GM23338 (cell line): Measurements from ENCODE around the gene CNIH3. TPM values are rescaled to one million over a fixed set of nuclear protein-coding genes. Genes with fewer than 3 reads are reported as not detected.

ENCODE experiments used
- ATAC-seq: fragments of 200-7000 bp; cut with Tn5 transposase; 3 replicates; pipeline ENCODE4 v1.9.1; 2020
- DNase-seq: peaks from one replicate; pipeline ENCODE4 v3.0.0-alpha.2; 2015; ENCODE audit warnings: low spot score
- H2AFZ ChIP-seq: fragments of 200-600 bp; sonication (generic); 2 replicates; pipeline ENCODE4 v1.8.0; 2016; ENCODE audit warnings: antibody characterized with exemption, mild to moderate bottlenecking, moderate library complexity
- H3F3A ChIP-seq: fragments of 200-600 bp; sonication (generic); replicated peaks from 2 replicates; pipeline ENCODE4 v1.8.0; 2017; ENCODE audit warnings: antibody characterized with exemption, mixed run types, low read depth
- H3K27ac ChIP-seq: fragments of 200-600 bp; sonication (generic); 2 replicates; pipeline ENCODE4 v1.6.1; 2016; ENCODE audit warnings: low read depth
- H3K27me3 ChIP-seq: fragments of 200-600 bp; sonication (generic); 2 replicates; pipeline ENCODE4 v1.8.0; 2016; ENCODE audit warnings: mild to moderate bottlenecking, mixed run types, moderate library complexity; ENCODE audit not compliant: insufficient read depth
- H3K36me3 ChIP-seq: fragments of 200-600 bp; sonication (generic); 2 replicates; pipeline ENCODE4 v1.8.0; 2016; ENCODE audit warnings: mild to moderate bottlenecking; ENCODE audit not compliant: insufficient read depth
- H3K4me1 ChIP-seq: fragments of 200-600 bp; sonication (generic); 2 replicates; pipeline ENCODE4 v1.8.0; 2016; ENCODE audit warnings: mild to moderate bottlenecking, moderate library complexity; ENCODE audit not compliant: insufficient read depth
- H3K4me2 ChIP-seq: fragments of 200-600 bp; sonication (generic); 2 replicates; pipeline ENCODE4 v1.7.1; 2017; ENCODE audit warnings: mixed run types
- H3K4me3 ChIP-seq: fragments of 200-600 bp; sonication (generic); 2 replicates; pipeline ENCODE4 v1.6.1; 2016; ENCODE audit warnings: mixed run types
- H3K79me2 ChIP-seq: fragments of 200-600 bp; sonication (generic); replicated peaks from 2 replicates; pipeline ENCODE4 v1.8.0; 2017; ENCODE audit warnings: mild to moderate bottlenecking; ENCODE audit not compliant: insufficient read depth
- H3K9me2 ChIP-seq: fragments of 200-600 bp; sonication (generic); 2 replicates; pipeline ENCODE4 v1.8.0; 2017; ENCODE audit not compliant: insufficient read depth
- H4K20me1 ChIP-seq: fragments of 200-600 bp; sonication (generic); replicated peaks from 2 replicates; pipeline ENCODE4 v1.8.0; 2017; ENCODE audit warnings: mild to moderate bottlenecking; ENCODE audit not compliant: insufficient read depth
- H3K27ac Mint-ChIP-seq: 2 replicates; pipeline ENCODE4 v1.8.0; 2020; ENCODE audit warnings: inconsistent platforms, mild to moderate bottlenecking, moderate library complexity, mixed read lengths
- H3K27me3 Mint-ChIP-seq: 3 replicates; pipeline ENCODE4 v1.8.0; 2022; ENCODE audit warnings: low read depth, mild to moderate bottlenecking, moderate library complexity, mixed read lengths, inconsistent platforms; ENCODE audit not compliant: insufficient read depth, poor library complexity
- H3K36me3 Mint-ChIP-seq: 3 replicates; pipeline ENCODE4 v1.8.0; 2021; ENCODE audit warnings: low read depth, mild to moderate bottlenecking, inconsistent platforms, moderate library complexity, mixed read lengths
- H3K4me1 Mint-ChIP-seq: 3 replicates; pipeline ENCODE4 v1.8.0; 2020; ENCODE audit warnings: mild to moderate bottlenecking, inconsistent platforms, mixed read lengths
- H3K4me3 Mint-ChIP-seq: 3 replicates; pipeline ENCODE4 v1.8.0; 2021; ENCODE audit warnings: moderate library complexity, mild to moderate bottlenecking, inconsistent platforms, mixed read lengths
- H3K9me3 Mint-ChIP-seq: 3 replicates; pipeline ENCODE4 v1.8.0; 2020; ENCODE audit warnings: moderate library complexity, mild to moderate bottlenecking, inconsistent platforms, mixed read lengths
- CREB1 ChIP-seq: fragments of 250-450 bp; sonication (Bioruptor Pico); IDR thresholded peaks from 2 replicates; pipeline ENCODE4 v1.5.0; 2020; ENCODE audit warnings: low read depth, mild to moderate bottlenecking, moderate library complexity
- JUNB ChIP-seq: IDR thresholded peaks from one replicate; pipeline ENCODE4 v1.6.1; 2016; ENCODE audit warnings: antibody characterized with exemption; ENCODE audit not compliant: unreplicated experiment
- STAT1 ChIP-seq: IDR thresholded peaks from one replicate; pipeline ENCODE4 v1.6.1; 2016; ENCODE audit warnings: antibody characterized with exemption; ENCODE audit not compliant: unreplicated experiment
- ZNF114 ChIP-seq: fragments of 250-450 bp; sonication (Bioruptor Pico); IDR thresholded peaks from 2 replicates; pipeline ENCODE4 v1.5.0; 2020; ENCODE audit warnings: mild to moderate bottlenecking, moderate library complexity
- ZNF331 ChIP-seq: fragments of 250-450 bp; sonication (Bioruptor Pico); IDR thresholded peaks from 2 replicates; pipeline ENCODE4 v1.5.0; 2020; ENCODE audit warnings: low read depth, mild to moderate bottlenecking, moderate library complexity
- polyA plus RNA-seq: library from polyadenylated mRNA; unstranded; fragments of >200 nt; fragmentation: Nextera tagmentation; extraction: Ambion mirVana; gene quantifications from 2 replicates; pipeline ENCODE4 v1.2.1, GENCODE V29; 2016
- total RNA-seq: library from RNA; depleted of rRNA; stranded (reverse); fragments of >200 nt; shearing (Covaris generic); gene quantifications from 2 replicates; pipeline ENCODE4 v1.2.3, GENCODE V29; 2014
- TF ChIP-seq, protein P1 (sequence below), 2 experiments: fragments of 200-600 bp in 1 of 2; sonication (generic) in 1 of 2; conservative IDR thresholded peaks; 2 replicates each; pipeline versions ENCODE4 v1.5.1 to v1.6.1; 2016 to 2017; ENCODE audit warnings: antibody characterized with exemption in 2 of 2, low read depth in 2 of 2, mild to moderate bottlenecking in 2 of 2, moderate library complexity in 1 of 2
- TF ChIP-seq, protein P2 (sequence below): IDR thresholded peaks from 2 replicates; pipeline ENCODE4 v1.6.1; 2016; ENCODE audit warnings: antibody characterized with exemption
- TF ChIP-seq, protein P3 (sequence below): fragments of 250-450 bp; sonication (Bioruptor Pico); IDR thresholded peaks from 2 replicates; pipeline ENCODE4 v1.5.0; 2020; ENCODE audit warnings: mild to moderate bottlenecking, moderate library complexity

The CNIH3 gene
- total and polyA plus RNA-seq, 2 experiments from 2014 or later: 3.6 to 5.1 TPM

DNA sequence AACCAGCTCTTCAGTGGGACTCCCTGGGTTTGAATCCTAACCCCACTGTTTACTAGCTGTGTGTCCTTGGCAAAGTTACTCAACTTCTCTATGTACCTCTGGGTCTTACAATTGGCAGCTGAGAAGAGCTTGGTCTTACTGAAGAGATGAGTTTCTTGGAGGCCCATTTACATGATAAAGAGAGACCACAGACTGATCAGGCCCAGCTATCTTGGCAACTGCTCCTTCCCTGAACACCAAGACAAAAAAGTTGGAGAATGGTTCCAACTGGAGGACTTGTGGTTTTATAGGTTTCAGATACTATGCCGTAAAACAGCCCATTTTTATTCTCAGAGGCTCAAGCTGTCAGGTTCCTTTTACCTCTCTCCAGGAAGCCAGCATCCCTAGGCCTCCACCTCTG, 24.8 kb upstream of the CNIH3 start:
- Histone ChIP-seq H3K4me2 (no peak overlapping the region), H2AFZ (no peak overlapping the region), H3K27ac (no peak overlapping the region), H3F3A (no peaks in the 10 kb centered on the region), H3K27me3 (no peaks in the 10 kb centered on the region), H3K79me2 (no peaks in the 10 kb centered on the region), H4K20me1 (no peaks in the 10 kb centered on the region), H3K4me3 (no peak overlapping the region), H3K4me1 (peaks cover 22% of the 10 kb centered on the region), H3K9me2 (peaks cover 4% of the 10 kb centered on the region; the same call in 1 of the 2 replicates), H3K36me3 (no peaks in the 10 kb centered on the region)
- H3K9me3 Mint-ChIP-seq: no peaks in the 10 kb centered on the region
- peaks cover 44% of the 10 kb centered on the region for H3K4me1 Mint-ChIP-seq
- H3K27me3 Mint-ChIP-seq: peaks cover 1% of the 10 kb centered on the region
- no peak for ATAC-seq
- H3K4me3 Mint-ChIP-seq: no peak overlapping the region
- no peak for DNase-seq
- TF ChIP-seq, protein P1, sequence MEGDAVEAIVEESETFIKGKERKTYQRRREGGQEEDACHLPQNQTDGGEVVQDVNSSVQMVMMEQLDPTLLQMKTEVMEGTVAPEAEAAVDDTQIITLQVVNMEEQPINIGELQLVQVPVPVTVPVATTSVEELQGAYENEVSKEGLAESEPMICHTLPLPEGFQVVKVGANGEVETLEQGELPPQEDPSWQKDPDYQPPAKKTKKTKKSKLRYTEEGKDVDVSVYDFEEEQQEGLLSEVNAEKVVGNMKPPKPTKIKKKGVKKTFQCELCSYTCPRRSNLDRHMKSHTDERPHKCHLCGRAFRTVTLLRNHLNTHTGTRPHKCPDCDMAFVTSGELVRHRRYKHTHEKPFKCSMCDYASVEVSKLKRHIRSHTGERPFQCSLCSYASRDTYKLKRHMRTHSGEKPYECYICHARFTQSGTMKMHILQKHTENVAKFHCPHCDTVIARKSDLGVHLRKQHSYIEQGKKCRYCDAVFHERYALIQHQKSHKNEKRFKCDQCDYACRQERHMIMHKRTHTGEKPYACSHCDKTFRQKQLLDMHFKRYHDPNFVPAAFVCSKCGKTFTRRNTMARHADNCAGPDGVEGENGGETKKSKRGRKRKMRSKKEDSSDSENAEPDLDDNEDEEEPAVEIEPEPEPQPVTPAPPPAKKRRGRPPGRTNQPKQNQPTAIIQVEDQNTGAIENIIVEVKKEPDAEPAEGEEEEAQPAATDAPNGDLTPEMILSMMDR (conservative IDR thresholded peaks at IDR 0.05; ENCODE audit: low read depth in 2 of 2): no peak
- TF ChIP-seq JUNB (no peak), CREB1 (CRISPR knock-in tag) (no peak), STAT1 (no peak), ZNF114 (CRISPR knock-in tag) (no peak), ZNF331 (CRISPR knock-in tag) (no peak)
- TF ChIP-seq, protein P2, sequence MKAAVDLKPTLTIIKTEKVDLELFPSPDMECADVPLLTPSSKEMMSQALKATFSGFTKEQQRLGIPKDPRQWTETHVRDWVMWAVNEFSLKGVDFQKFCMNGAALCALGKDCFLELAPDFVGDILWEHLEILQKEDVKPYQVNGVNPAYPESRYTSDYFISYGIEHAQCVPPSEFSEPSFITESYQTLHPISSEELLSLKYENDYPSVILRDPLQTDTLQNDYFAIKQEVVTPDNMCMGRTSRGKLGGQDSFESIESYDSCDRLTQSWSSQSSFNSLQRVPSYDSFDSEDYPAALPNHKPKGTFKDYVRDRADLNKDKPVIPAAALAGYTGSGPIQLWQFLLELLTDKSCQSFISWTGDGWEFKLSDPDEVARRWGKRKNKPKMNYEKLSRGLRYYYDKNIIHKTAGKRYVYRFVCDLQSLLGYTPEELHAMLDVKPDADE: no peak
- TF ChIP-seq, protein P3, sequence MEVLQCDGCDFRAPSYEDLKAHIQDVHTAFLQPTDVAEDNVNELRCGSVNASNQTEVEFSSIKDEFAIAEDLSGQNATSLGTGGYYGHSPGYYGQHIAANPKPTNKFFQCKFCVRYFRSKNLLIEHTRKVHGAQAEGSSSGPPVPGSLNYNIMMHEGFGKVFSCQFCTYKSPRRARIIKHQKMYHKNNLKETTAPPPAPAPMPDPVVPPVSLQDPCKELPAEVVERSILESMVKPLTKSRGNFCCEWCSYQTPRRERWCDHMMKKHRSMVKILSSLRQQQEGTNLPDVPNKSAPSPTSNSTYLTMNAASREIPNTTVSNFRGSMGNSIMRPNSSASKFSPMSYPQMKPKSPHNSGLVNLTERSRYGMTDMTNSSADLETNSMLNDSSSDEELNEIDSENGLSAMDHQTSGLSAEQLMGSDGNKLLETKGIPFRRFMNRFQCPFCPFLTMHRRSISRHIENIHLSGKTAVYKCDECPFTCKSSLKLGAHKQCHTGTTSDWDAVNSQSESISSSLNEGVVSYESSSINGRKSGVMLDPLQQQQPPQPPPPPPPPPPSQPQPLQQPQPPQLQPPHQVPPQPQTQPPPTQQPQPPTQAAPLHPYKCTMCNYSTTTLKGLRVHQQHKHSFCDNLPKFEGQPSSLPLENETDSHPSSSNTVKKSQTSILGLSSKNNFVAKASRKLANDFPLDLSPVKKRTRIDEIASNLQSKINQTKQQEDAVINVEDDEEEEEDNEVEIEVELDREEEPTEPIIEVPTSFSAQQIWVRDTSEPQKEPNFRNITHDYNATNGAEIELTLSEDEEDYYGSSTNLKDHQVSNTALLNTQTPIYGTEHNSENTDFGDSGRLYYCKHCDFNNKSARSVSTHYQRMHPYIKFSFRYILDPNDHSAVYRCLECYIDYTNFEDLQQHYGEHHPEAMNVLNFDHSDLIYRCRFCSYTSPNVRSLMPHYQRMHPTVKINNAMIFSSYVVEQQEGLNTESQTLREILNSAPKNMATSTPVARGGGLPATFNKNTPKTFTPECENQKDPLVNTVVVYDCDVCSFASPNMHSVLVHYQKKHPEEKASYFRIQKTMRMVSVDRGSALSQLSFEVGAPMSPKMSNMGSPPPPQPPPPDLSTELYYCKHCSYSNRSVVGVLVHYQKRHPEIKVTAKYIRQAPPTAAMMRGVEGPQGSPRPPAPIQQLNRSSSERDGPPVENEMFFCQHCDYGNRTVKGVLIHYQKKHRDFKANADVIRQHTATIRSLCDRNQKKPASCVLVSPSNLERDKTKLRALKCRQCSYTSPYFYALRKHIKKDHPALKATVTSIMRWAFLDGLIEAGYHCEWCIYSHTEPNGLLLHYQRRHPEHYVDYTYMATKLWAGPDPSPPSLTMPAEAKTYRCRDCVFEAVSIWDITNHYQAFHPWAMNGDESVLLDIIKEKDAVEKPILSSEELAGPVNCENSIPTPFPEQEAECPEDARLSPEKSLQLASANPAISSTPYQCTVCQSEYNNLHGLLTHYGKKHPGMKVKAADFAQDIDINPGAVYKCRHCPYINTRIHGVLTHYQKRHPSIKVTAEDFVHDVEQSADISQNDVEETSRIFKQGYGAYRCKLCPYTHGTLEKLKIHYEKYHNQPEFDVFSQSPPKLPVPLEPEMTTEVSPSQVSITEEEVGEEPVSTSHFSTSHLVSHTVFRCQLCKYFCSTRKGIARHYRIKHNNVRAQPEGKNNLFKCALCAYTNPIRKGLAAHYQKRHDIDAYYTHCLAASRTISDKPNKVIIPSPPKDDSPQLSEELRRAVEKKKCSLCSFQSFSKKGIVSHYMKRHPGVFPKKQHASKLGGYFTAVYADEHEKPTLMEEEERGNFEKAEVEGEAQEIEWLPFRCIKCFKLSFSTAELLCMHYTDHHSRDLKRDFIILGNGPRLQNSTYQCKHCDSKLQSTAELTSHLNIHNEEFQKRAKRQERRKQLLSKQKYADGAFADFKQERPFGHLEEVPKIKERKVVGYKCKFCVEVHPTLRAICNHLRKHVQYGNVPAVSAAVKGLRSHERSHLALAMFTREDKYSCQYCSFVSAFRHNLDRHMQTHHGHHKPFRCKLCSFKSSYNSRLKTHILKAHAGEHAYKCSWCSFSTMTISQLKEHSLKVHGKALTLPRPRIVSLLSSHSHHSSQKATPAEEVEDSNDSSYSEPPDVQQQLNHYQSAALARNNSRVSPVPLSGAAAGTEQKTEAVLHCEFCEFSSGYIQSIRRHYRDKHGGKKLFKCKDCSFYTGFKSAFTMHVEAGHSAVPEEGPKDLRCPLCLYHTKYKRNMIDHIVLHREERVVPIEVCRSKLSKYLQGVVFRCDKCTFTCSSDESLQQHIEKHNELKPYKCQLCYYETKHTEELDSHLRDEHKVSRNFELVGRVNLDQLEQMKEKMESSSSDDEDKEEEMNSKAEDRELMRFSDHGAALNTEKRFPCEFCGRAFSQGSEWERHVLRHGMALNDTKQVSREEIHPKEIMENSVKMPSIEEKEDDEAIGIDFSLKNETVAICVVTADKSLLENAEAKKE: no peak
- no peaks in the 10 kb centered on the region for H3K36me3 Mint-ChIP-seq
- no peak overlapping the region for H3K27ac Mint-ChIP-seq
